DOHH2 (cell line): ENCODE data around the gene NKX2-3.

Source experiments
- H3F3A ChIP-seq: fragments of 200-600 bp; sonication (generic), shearing (Covaris generic); 2 replicates; pipeline ENCODE4 v1.6.0; 2016; ENCODE audit warnings: antibody characterized with exemption, mild to moderate bottlenecking; ENCODE audit not compliant: control insufficient read depth, insufficient read depth
- H3K27ac ChIP-seq: fragments of 200-600 bp; sonication (generic); 2 replicates; pipeline ENCODE4 v1.5.1; 2014; ENCODE audit warnings: low read depth, mild to moderate bottlenecking, low read length, moderate library complexity
- H3K27me3 ChIP-seq: fragments of 200-600 bp; sonication (generic); 2 replicates; pipeline ENCODE4 v1.6.1; 2014; ENCODE audit warnings: mild to moderate bottlenecking, low read length, mixed read lengths; ENCODE audit not compliant: control insufficient read depth
- H3K36me3 ChIP-seq: fragments of 200-600 bp; sonication (generic); 2 replicates; pipeline ENCODE4 v1.6.1; 2014; ENCODE audit warnings: mild to moderate bottlenecking, low read length, moderate library complexity, mixed read lengths; ENCODE audit not compliant: control insufficient read depth
- H3K4me1 ChIP-seq: fragments of 200-600 bp; sonication (generic); 2 replicates; pipeline ENCODE4 v1.6.1; 2014; ENCODE audit warnings: mild to moderate bottlenecking, low read length, mixed read lengths; ENCODE audit not compliant: control insufficient read depth
- H3K4me2 ChIP-seq: fragments of 200-600 bp; sonication (generic); 2 replicates; pipeline ENCODE4 v1.6.0; 2014; ENCODE audit warnings: mild to moderate bottlenecking, low read length, moderate library complexity
- H3K4me3 ChIP-seq: fragments of 200-600 bp; sonication (generic); 2 replicates; pipeline ENCODE4 v1.5.1; 2014; ENCODE audit warnings: mild to moderate bottlenecking, low read length, mixed read lengths
- H3K79me2 ChIP-seq: fragments of 200-600 bp; sonication (generic); 2 replicates; pipeline ENCODE4 v1.6.1; 2014; ENCODE audit warnings: mild to moderate bottlenecking, low read length, mixed read lengths; ENCODE audit not compliant: control insufficient read depth
- H3K9me2 ChIP-seq: fragments of 200-600 bp; sonication (generic); replicated peaks from 2 replicates; pipeline ENCODE4 v1.6.1; 2014; ENCODE audit warnings: mild to moderate bottlenecking, low read length, mixed read lengths; ENCODE audit not compliant: control insufficient read depth
- H3K9me3 ChIP-seq: fragments of 200-600 bp; sonication (generic); 2 replicates; pipeline ENCODE4 v1.6.1; 2014; ENCODE audit warnings: antibody characterized with exemption, low read length, mixed read lengths; ENCODE audit not compliant: control insufficient read depth, insufficient read depth
- H4K20me1 ChIP-seq: fragments of 200-600 bp; sonication (generic); 2 replicates; pipeline ENCODE4 v1.6.0; 2014; ENCODE audit warnings: low read depth, mild to moderate bottlenecking, antibody characterized with exemption, low read length, moderate library complexity; ENCODE audit not compliant: control insufficient read depth, insufficient read depth
- CTCF ChIP-seq: fragments of 200-600 bp; sonication (generic); IDR thresholded peaks from one replicate; pipeline ENCODE4 v1.5.1; 2014; ENCODE audit warnings: antibody characterized with exemption, mild to moderate bottlenecking, low read depth, low read length; ENCODE audit not compliant: poor library complexity, severe bottlenecking
- EZH2phosphoT487 ChIP-seq: fragments of 200-600 bp; sonication (generic); IDR thresholded peaks from 2 replicates; pipeline ENCODE4 v1.6.1; 2017; ENCODE audit warnings: borderline replicate concordance, mild to moderate bottlenecking, antibody characterized with exemption, low read length, moderate library complexity, mixed read lengths

The NKX2-3 gene

GRCh38 chr10:99558708-99559107 lies 26.0 kb downstream of the NKX2-3 start:
- Histone ChIP-seq H3K4me3 (no peak overlapping the region), H3K9me2 (no peaks in the 10 kb centered on the region), H4K20me1 (no peaks in the 10 kb centered on the region), H3K27ac (no peak overlapping the region), H3K79me2 (no peaks in the 10 kb centered on the region), H3K4me2 (no peak overlapping the region), H3K27me3 (peaks cover 4% of the 10 kb centered on the region; the same call in 1 of the 2 replicates), H3K36me3 (no peaks in the 10 kb centered on the region), H3F3A (no peaks in the 10 kb centered on the region), H3K9me3 (no peaks in the 10 kb centered on the region), H3K4me1 (no peaks in the 10 kb centered on the region)
- no peak for TF ChIP-seq EZH2phosphoT487
- TF ChIP-seq CTCF, result no peak

- Histone ChIP-seq H3F3A (no peaks in the 10 kb centered on the region), H3K4me2 (no peak overlapping the region), H3K27ac (no peak overlapping the region), H3K4me3 (no peak overlapping the region), H3K79me2 (no peaks in the 10 kb centered on the region), H3K9me3 (no peaks in the 10 kb centered on the region), H3K36me3 (no peaks in the 10 kb centered on the region), H3K4me1 (no peaks in the 10 kb centered on the region), H3K9me2 (no peaks in the 10 kb centered on the region), H4K20me1 (no peaks in the 10 kb centered on the region), H3K27me3 (no peaks in the 10 kb centered on the region; the same call in 1 of the 2 replicates)
- TF ChIP-seq CTCF (peak; percentile 96), EZH2phosphoT487 (no peak)
Measured at GRCh38 chr10:99560277-99561126, 27.8 kb downstream of the NKX2-3 start.

GRCh38 chr10:99562631-99563030 lies 29.9 kb downstream of the NKX2-3 start:
- Histone ChIP-seq H3K36me3 (no peaks in the 10 kb centered on the region), H3K9me2 (no peaks in the 10 kb centered on the region), H3K4me1 (no peaks in the 10 kb centered on the region), H3K27ac (no peak overlapping the region), H3K4me2 (no peak overlapping the region), H3K9me3 (no peaks in the 10 kb centered on the region), H3F3A (no peaks in the 10 kb centered on the region), H3K79me2 (no peaks in the 10 kb centered on the region), H4K20me1 (no peaks in the 10 kb centered on the region), H3K27me3 (no peaks in the 10 kb centered on the region; the same call in 1 of the 2 replicates), H3K4me3 (no peak overlapping the region)
- no peak for TF ChIP-seq EZH2phosphoT487
- no peak for TF ChIP-seq CTCF
